Activated effector memory CD4-positive, alpha-beta T cell treated with anti-CD3 and anti-CD28 coated beads, Interleukin-2, amount 50 U/mL, for 16 hours (primary cell): ENCODE results near the gene KRTAP9-3.
"Not testable (repeated sequence)": the region's sequence is repeated elsewhere in the genome, so short reads cannot be mapped to it uniquely, and the experiment has no call there.

ENCODE experiments used
- DNase-seq: peaks from one replicate; pipeline ENCODE4 v3.0.0-alpha.2; 2020

The KRTAP9-3 gene

GRCh38 chr17:41254861-41255260 lies 22.6 kb downstream of the KRTAP9-3 start:
- DNase-seq, result no peak

GRCh38 chr17:41255381-41256290 lies 23.4 kb downstream of the KRTAP9-3 start, which contains the start of gene KRTAP9-9:
TSS of gene KRTAP9-9 (plus strand) at chr17:41255384.
- DNase-seq, result not testable (repeated sequence)

GRCh38 chr17:41256291-41256685 lies 24.0 kb downstream of the KRTAP9-3 start:
- no peak for DNase-seq

- DNase-seq, result no peak
These were observed 26.2 kb downstream of the KRTAP9-3 start for GRCh38 chr17:41258406-41258805.

GRCh38 chr17:41263212-41263611 lies 31.0 kb downstream of the KRTAP9-3 start:
- no peak for DNase-seq

GRCh38 chr17:41264599-41264998 lies 32.4 kb downstream of the KRTAP9-3 start:
- DNase-seq, result no peak

GRCh38 chr17:41265078-41265477 lies 32.8 kb downstream of the KRTAP9-3 start, which contains the start of gene KRTAP9-6:
TSS of gene KRTAP9-6 (plus strand) at chr17:41265378. CDS start at chr17:41265378, 0 bp downstream.
- DNase-seq, result no peak

- no peak for DNase-seq
These were observed 35.5 kb downstream of the KRTAP9-3 start for GRCh38 chr17:41267711-41268110.

GRCh38 chr17:41271323-41271722 lies 39.1 kb downstream of the KRTAP9-3 start:
- not testable (repeated sequence) for DNase-seq

GRCh38 chr17:41271858-41272257 lies 39.6 kb downstream of the KRTAP9-3 start:
- no peak for DNase-seq

GRCh38 chr17:41275648-41276190 lies 43.5 kb downstream of the KRTAP9-3 start, which contains the start of gene KRTAP9-7:
TSS of gene KRTAP9-7 (plus strand) at chr17:41275698. CDS start at chr17:41275698, 0 bp downstream.
- not testable (repeated sequence) for DNase-seq

- DNase-seq, result no peak
These were observed 46.1 kb downstream of the KRTAP9-3 start for GRCh38 chr17:41278176-41278955.
